ELF-1 (cell line): Measurements from ENCODE around the gene HACE1.

Source experiments
- DNase-seq: peaks from one replicate; pipeline ENCODE4 v3.0.0-alpha.2; 2016; ENCODE audit warnings: low read depth, low spot score

The HACE1 gene

GRCh38 chr6:104688283-104688969, 171.3 kb downstream of the HACE1 start:
- no peak for DNase-seq

GRCh38 chr6:104686550-104687175, 173.1 kb downstream of the HACE1 start:
- no peak for DNase-seq

- no peak for DNase-seq
These were observed 173.7 kb downstream of the HACE1 start for GRCh38 chr6:104685871-104686549.

- no peak for DNase-seq
These were observed 174.8 kb downstream of the HACE1 start for GRCh38 chr6:104684911-104685415.

DNA sequence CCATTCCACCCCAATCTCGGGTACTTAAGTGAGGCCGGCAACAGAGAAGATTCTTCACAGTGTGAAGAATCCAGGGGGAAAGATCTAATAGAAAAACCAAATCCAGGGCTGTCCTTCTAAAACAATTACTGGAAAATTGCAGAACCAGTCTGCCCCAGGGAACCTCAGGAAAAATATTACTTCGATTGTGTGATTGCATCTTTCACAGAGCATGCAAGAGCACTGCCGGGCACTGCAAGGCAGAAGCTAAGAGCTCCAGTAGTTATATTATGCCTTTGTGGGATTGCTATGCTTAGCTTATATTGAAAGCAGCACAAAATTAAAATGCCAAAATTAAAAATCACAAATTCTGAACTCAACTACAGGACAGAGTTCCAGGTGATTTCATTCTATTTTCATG, 175.9 kb downstream of the HACE1 start:
- DNase-seq: no peak

GRCh38 chr6:104682722-104683643, 176.7 kb downstream of the HACE1 start:
- peak; percentile 85 for DNase-seq

- DNase-seq: no peak
These were observed 179.2 kb downstream of the HACE1 start for GRCh38 chr6:104680539-104680938.

GRCh38 chr6:104679971-104680370, 179.7 kb downstream of the HACE1 start:
- DNase-seq: no peak
